ENCODE results near the gene HDAC4.

Gene HDAC4

GRCh38 chr2:239429473-239430350 lies 28.9 kb upstream of the HDAC4 start:
- ChIA-PET POLR2A (no interaction called here), CTCF (no interaction called here)
- H3K9me3 ChIP-seq (ENCODE audit: control insufficient read depth, insufficient read depth, low read depth, low read length): no peaks in the 10 kb centered on the region
- no peaks in the 10 kb centered on the region for H3K36me3 ChIP-seq (ENCODE audit: control insufficient read depth in 2 of 2, insufficient read depth in 1 of 2, low read length in 2 of 2)
- no peak overlapping the region for H3K4me3 ChIP-seq (ENCODE audit: low read depth, low read length)
- no peaks in the 10 kb centered on the region for H3K4me1 ChIP-seq (ENCODE audit: control insufficient read depth, insufficient read depth, low read length)
- no peak for TF ChIP-seq ZNF473 (tag by site-specific recombination; IDR thresholded peaks at IDR 0.05)
- no peak for TF ChIP-seq ZXDB (tag by site-specific recombination; IDR thresholded peaks at IDR 0.05)
- TF ChIP-seq ZNF37A (tag by site-specific recombination; IDR thresholded peaks at IDR 0.05): no peak
- TF ChIP-seq KLF7 (tag by site-specific recombination; IDR thresholded peaks at IDR 0.05; ENCODE audit: borderline replicate concordance): no peak
- TF ChIP-seq, protein P1, sequence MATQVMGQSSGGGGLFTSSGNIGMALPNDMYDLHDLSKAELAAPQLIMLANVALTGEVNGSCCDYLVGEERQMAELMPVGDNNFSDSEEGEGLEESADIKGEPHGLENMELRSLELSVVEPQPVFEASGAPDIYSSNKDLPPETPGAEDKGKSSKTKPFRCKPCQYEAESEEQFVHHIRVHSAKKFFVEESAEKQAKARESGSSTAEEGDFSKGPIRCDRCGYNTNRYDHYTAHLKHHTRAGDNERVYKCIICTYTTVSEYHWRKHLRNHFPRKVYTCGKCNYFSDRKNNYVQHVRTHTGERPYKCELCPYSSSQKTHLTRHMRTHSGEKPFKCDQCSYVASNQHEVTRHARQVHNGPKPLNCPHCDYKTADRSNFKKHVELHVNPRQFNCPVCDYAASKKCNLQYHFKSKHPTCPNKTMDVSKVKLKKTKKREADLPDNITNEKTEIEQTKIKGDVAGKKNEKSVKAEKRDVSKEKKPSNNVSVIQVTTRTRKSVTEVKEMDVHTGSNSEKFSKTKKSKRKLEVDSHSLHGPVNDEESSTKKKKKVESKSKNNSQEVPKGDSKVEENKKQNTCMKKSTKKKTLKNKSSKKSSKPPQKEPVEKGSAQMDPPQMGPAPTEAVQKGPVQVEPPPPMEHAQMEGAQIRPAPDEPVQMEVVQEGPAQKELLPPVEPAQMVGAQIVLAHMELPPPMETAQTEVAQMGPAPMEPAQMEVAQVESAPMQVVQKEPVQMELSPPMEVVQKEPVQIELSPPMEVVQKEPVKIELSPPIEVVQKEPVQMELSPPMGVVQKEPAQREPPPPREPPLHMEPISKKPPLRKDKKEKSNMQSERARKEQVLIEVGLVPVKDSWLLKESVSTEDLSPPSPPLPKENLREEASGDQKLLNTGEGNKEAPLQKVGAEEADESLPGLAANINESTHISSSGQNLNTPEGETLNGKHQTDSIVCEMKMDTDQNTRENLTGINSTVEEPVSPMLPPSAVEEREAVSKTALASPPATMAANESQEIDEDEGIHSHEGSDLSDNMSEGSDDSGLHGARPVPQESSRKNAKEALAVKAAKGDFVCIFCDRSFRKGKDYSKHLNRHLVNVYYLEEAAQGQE (tag by site-specific recombination; IDR thresholded peaks at IDR 0.05): no peak
- no peak for TF ChIP-seq ZNF169 (tag by site-specific recombination; IDR thresholded peaks at IDR 0.05)
- no peak for TF ChIP-seq ZNF624 (tag by site-specific recombination; IDR thresholded peaks at IDR 0.05)
- TF ChIP-seq, protein P2, sequence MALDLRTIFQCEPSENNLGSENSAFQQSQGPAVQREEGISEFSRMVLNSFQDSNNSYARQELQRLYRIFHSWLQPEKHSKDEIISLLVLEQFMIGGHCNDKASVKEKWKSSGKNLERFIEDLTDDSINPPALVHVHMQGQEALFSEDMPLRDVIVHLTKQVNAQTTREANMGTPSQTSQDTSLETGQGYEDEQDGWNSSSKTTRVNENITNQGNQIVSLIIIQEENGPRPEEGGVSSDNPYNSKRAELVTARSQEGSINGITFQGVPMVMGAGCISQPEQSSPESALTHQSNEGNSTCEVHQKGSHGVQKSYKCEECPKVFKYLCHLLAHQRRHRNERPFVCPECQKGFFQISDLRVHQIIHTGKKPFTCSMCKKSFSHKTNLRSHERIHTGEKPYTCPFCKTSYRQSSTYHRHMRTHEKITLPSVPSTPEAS (tag by site-specific recombination; IDR thresholded peaks at IDR 0.05): no peak
- TF ChIP-seq SALL2 (tag by site-specific recombination; IDR thresholded peaks at IDR 0.05; ENCODE audit: borderline replicate concordance): no peak
- TF ChIP-seq ZNF514 (tag by site-specific recombination; IDR thresholded peaks at IDR 0.05): no peak
- TF ChIP-seq ZNF530 (tag by site-specific recombination; IDR thresholded peaks at IDR 0.05; ENCODE audit: low read depth): no peak
- TF ChIP-seq ZFP69B (tag by site-specific recombination; IDR thresholded peaks at IDR 0.05): no peak
- no peak for TF ChIP-seq HOXA7 (CRISPR knock-in tag; IDR thresholded peaks at IDR 0.05; ENCODE audit: borderline replicate concordance)
- no peak for TF ChIP-seq ZNF433 (tag by site-specific recombination; IDR thresholded peaks at IDR 0.05; ENCODE audit: low read depth)
- no peak for TF ChIP-seq ZFP41 (tag by site-specific recombination; IDR thresholded peaks at IDR 0.05; ENCODE audit: borderline replicate concordance)
- no peak overlapping the region for H3K27ac ChIP-seq (ENCODE audit: extremely low read depth, low read depth, low read length)

- CTCF ChIA-PET: no interaction called here
Measured at GRCh38 chr2:239425631-239426030, 24.8 kb upstream of the HDAC4 start.

More at GRCh38 chr2:239425631-239426030, 24.8 kb upstream of the HDAC4 start:
- H3K4me3 ChIP-seq (ENCODE audit: low read depth, low read length): no peak overlapping the region
- no peaks in the 10 kb centered on the region for H3K4me1 ChIP-seq (ENCODE audit: control insufficient read depth, insufficient read depth, low read length)
- no peaks in the 10 kb centered on the region for H3K36me3 ChIP-seq (ENCODE audit: control insufficient read depth in 2 of 2, insufficient read depth in 1 of 2, low read length in 2 of 2)
- H3K9me3 ChIP-seq (ENCODE audit: control insufficient read depth, insufficient read depth, low read depth, low read length): no peaks in the 10 kb centered on the region
- POLR2A ChIA-PET: no interaction called here
- TF ChIP-seq ZNF302 (tag by site-specific recombination; IDR thresholded peaks at IDR 0.05; ENCODE audit: low read depth) (no peak), ZNF155 (tag by site-specific recombination; IDR thresholded peaks at IDR 0.05) (no peak), HIC1 (tag by site-specific recombination; IDR thresholded peaks at IDR 0.05) (no peak), MYNN (tag by site-specific recombination; IDR thresholded peaks at IDR 0.05; ENCODE audit: borderline replicate concordance) (no peak), CTCF (tag by site-specific recombination; IDR thresholded peaks at IDR 0.05) (no peak), ZNF629 (tag by site-specific recombination; IDR thresholded peaks at IDR 0.05) (no peak), ZNF514 (tag by site-specific recombination; IDR thresholded peaks at IDR 0.05) (no peak), ZNF169 (tag by site-specific recombination; IDR thresholded peaks at IDR 0.05) (no peak), ZNF623 (tag by site-specific recombination; IDR thresholded peaks at IDR 0.05) (no peak), ZNF416 (tag by site-specific recombination; IDR thresholded peaks at IDR 0.05) (no peak), PRDM1 (tag by site-specific recombination; IDR thresholded peaks at IDR 0.05) (no peak)
- no peak overlapping the region for H3K27ac ChIP-seq (ENCODE audit: extremely low read depth, low read depth, low read length)
